Fibroblast of skin of back (primary cell): Measurements from ENCODE around the gene TRAPPC11. TPM values are rescaled to one million over a fixed set of nuclear protein-coding genes. Genes with fewer than 3 reads are reported as not detected.
A peak's percentile ranks its signal among the peaks of the same experiment; 100 is the strongest.
"Not testable (repeated sequence)": the region's sequence is repeated elsewhere in the genome, so short reads cannot be mapped to it uniquely, and the experiment has no call there.

Experiments used
- DNase-seq: peaks from one replicate; pipeline ENCODE4 v3.0.0-alpha.2; 2013
- polyA plus RNA-seq, 2 experiments: library from polyadenylated mRNA; unstranded; fragments of 120-200 nt; gene quantifications; one replicate each; pipeline ENCODE4 v1.2.1, GENCODE V29; 2013; ENCODE audit not compliant: insufficient read length in 2 of 2

TRAPPC11 gene
- 16.6 TPM for polyA plus RNA-seq (2013, experiment 1 of 2; ENCODE audit: insufficient read length)
- polyA plus RNA-seq (2013, experiment 2 of 2; ENCODE audit: insufficient read length), result 19.5 TPM

GRCh38 chr4:183659029-183659871 lies at the start of gene TRAPPC11, which contains the start of gene RWDD4:
Gene TRAPPC11, plus strand, starts transcription at chr4:183659293. Its CDS starts 4,575 bp downstream, at chr4:183663868.
Gene RWDD4, minus strand, starts transcription at chr4:183659185. Its CDS starts 233 bp downstream, at chr4:183658952.
- peak; percentile 100 for DNase-seq

- DNase-seq, result peak; percentile 70
Observed at GRCh38 chr4:183610033-183610432, 49.1 kb upstream of the TRAPPC11 start.

GRCh38 chr4:183610613-183611012 lies 48.5 kb upstream of the TRAPPC11 start:
- DNase-seq, result peak; percentile 34

- no peak for DNase-seq
Observed at GRCh38 chr4:183611210-183611830, 47.8 kb upstream of the TRAPPC11 start.

- no peak for DNase-seq
Observed at GRCh38 chr4:183612329-183613250, 46.5 kb upstream of the TRAPPC11 start.

GRCh38 chr4:183617075-183617474 lies 42.0 kb upstream of the TRAPPC11 start:
- no peak for DNase-seq

- no peak for DNase-seq
Observed at GRCh38 chr4:183618681-183619080, 40.4 kb upstream of the TRAPPC11 start.

GRCh38 chr4:183620421-183620820 lies 38.7 kb upstream of the TRAPPC11 start:
- no peak for DNase-seq

GRCh38 chr4:183621875-183622274 lies 37.2 kb upstream of the TRAPPC11 start:
- DNase-seq, result no peak

- DNase-seq, result no peak
Observed at GRCh38 chr4:183624548-183624947, 34.5 kb upstream of the TRAPPC11 start.

- no peak for DNase-seq
Observed at GRCh38 chr4:183626168-183626567, 32.9 kb upstream of the TRAPPC11 start.

- DNase-seq, result not testable (repeated sequence)
Observed at GRCh38 chr4:183627286-183627685, 31.8 kb upstream of the TRAPPC11 start.

- DNase-seq, result no peak
Observed at GRCh38 chr4:183627979-183628588, 31.0 kb upstream of the TRAPPC11 start.

GRCh38 chr4:183631577-183632198 lies 27.4 kb upstream of the TRAPPC11 start:
- DNase-seq, result no peak

GRCh38 chr4:183632689-183633088 lies 26.4 kb upstream of the TRAPPC11 start:
- no peak for DNase-seq

- peak; percentile 51 for DNase-seq
Observed at GRCh38 chr4:183633476-183634400, 25.4 kb upstream of the TRAPPC11 start.

GRCh38 chr4:183635321-183635720 lies 23.8 kb upstream of the TRAPPC11 start:
- no peak for DNase-seq

GRCh38 chr4:183635741-183636140 lies 23.4 kb upstream of the TRAPPC11 start:
- no peak for DNase-seq

- peak; percentile 23 for DNase-seq
Observed at GRCh38 chr4:183636503-183636902, 22.6 kb upstream of the TRAPPC11 start.

GRCh38 chr4:183636923-183637322 lies 22.2 kb upstream of the TRAPPC11 start:
- peak; percentile 23 for DNase-seq
